Myometrial cell (primary cell): ENCODE measurements around the gene TUBGCP2. TPM values are rescaled to one million over a fixed set of nuclear protein-coding genes. Genes with fewer than 3 reads are reported as not detected.

ENCODE experiments used
- total RNA-seq: library from RNA; depleted of rRNA; stranded (reverse); fragments of >200 nt; gene quantifications from 2 replicates; pipeline ENCODE4 v1.2.3, GENCODE V29; 2015

The TUBGCP2 gene
- total RNA-seq, result 60.3 and 67.0 TPM in 2 replicates

GRCh38 chr10:133308421-133309099, at the start of gene TUBGCP2, which contains the start of gene ZNF511:
TSS of gene TUBGCP2 (minus strand) at chr10:133308872. CDS start at chr10:133302941, 5,931 bp downstream.
TSS of gene ZNF511 (plus strand) at chr10:133308914. CDS start at chr10:133308944, 30 bp downstream.

GRCh38 chr10:133357285-133358161, 48.9 kb upstream of the TUBGCP2 start, which contains the start of gene FUOM:
TSS of gene FUOM (minus strand) at chr10:133358019. CDS start at chr10:133358007, 12 bp downstream.

GRCh38 chr10:133336577-133337369, 28.1 kb upstream of the TUBGCP2 start, which contains the start of gene CALY:
TSS of gene CALY (minus strand) at chr10:133336896. CDS start at chr10:133328989, 7,907 bp downstream.

GRCh38 chr10:133276435-133277201, 32.1 kb downstream of the TUBGCP2 start, which contains the start of gene ADAM8:
TSS of gene ADAM8 (minus strand) at chr10:133276868. CDS start at chr10:133276817, 51 bp downstream.

GRCh38 chr10:133237588-133238465, 70.8 kb downstream of the TUBGCP2 start, which contains the start of gene VENTX:
TSS of gene VENTX (plus strand) at chr10:133237855. CDS start at chr10:133237915, 60 bp downstream.

GRCh38 chr10:133230044-133230361, 78.7 kb downstream of the TUBGCP2 start, which contains the start of gene UTF1:
TSS of gene UTF1 (plus strand) at chr10:133230217. CDS start at chr10:133230289, 72 bp downstream.

Other genes starting within 250 kb of the TUBGCP2 start
- gene ADGRA1, start 220.9 kb downstream of the TUBGCP2 start, total RNA-seq, result not detected in 2 replicates
- gene KNDC1, start 148.7 kb downstream of the TUBGCP2 start, total RNA-seq, result 0.58 and 2.7 TPM in 2 replicates
- gene UTF1, start 78.7 kb downstream of the TUBGCP2 start, total RNA-seq, result not detected in 2 replicates
- not detected in 2 replicates for gene VENTX, start 71.0 kb downstream of the TUBGCP2 start, total RNA-seq
- 5.0 and 22.2 TPM in 2 replicates for gene ADAM8, start 32.0 kb downstream of the TUBGCP2 start, total RNA-seq
- 30.6 and 37.9 TPM in 2 replicates for gene ZNF511, start within 50 bp of the TUBGCP2 start, total RNA-seq
- not detected in 2 replicates for gene CALY, start 28.0 kb upstream of the TUBGCP2 start, total RNA-seq
- not detected in 2 replicates for gene PRAP1, start 38.5 kb upstream of the TUBGCP2 start, total RNA-seq
- gene FUOM, start 49.1 kb upstream of the TUBGCP2 start, total RNA-seq, result 41.2 and 50.0 TPM in 2 replicates
- 149 and 150 TPM in 2 replicates for gene ECHS1, start 64.5 kb upstream of the TUBGCP2 start, total RNA-seq
- gene PAOX, start 70.4 kb upstream of the TUBGCP2 start, total RNA-seq, result 8.6 and 12.9 TPM in 2 replicates
- gene MTG1, start 85.3 kb upstream of the TUBGCP2 start, total RNA-seq, result 23.2 and 30.0 TPM in 2 replicates
- 0.89 and 2.0 TPM in 2 replicates for gene SPRN, start 115.8 kb upstream of the TUBGCP2 start, total RNA-seq
- under 0.01 and 0.18 TPM in 2 replicates for gene SCART1, start 145.1 kb upstream of the TUBGCP2 start, total RNA-seq
- gene CYP2E1, start 218.5 kb upstream of the TUBGCP2 start, total RNA-seq, result 0.18 TPM in 1 of 2 replicates, not detected in the other